Heart left ventricle (tissue), 16 donors: ENCODE measurements around the gene MAP1LC3A. TPM values are rescaled to one million over a fixed set of nuclear protein-coding genes. Genes with fewer than 3 reads are reported as not detected.
A peak's percentile ranks its signal among the peaks of the same experiment; 100 is the strongest.

ENCODE experiments used
- ATAC-seq, 4 donors: fragments of 200-7000 bp; cut with Tn5 transposase; one replicate each; pipeline ENCODE4 v1.9.1; 2020 to 2022; ENCODE audit warnings: moderate library complexity in 4 of 4, mild to moderate bottlenecking in 3 of 4, moderate number of reproducible peaks in 1 of 4
- DNase-seq, 5 donors: peaks; one replicate each; pipeline ENCODE4 v3.0.0-alpha.2; 2020
- H3K27ac ChIP-seq, 12 donors: fragments of 200-600 bp; sonication (generic) in 4 of 12; one replicate each; pipeline versions ENCODE4 v1.5.0 to v1.8.0; 2016 to 2022; ENCODE audit warnings: mild to moderate bottlenecking in 2 of 12
- H3K27me3 ChIP-seq, 9 donors: fragments of 200-600 bp; sonication (generic) in 2 of 9; one replicate each; pipeline versions ENCODE4 v1.5.1 to v1.8.0; 2016 to 2022; ENCODE audit warnings: mild to moderate bottlenecking in 3 of 9
- H3K36me3 ChIP-seq, 9 donors: fragments of 200-600 bp; sonication (generic) in 2 of 9; one replicate each; pipeline versions ENCODE4 v1.5.0 to v1.8.0; 2018 to 2022; ENCODE audit warnings: mild to moderate bottlenecking in 2 of 9
- H3K4me1 ChIP-seq, 12 donors: fragments of 200-600 bp; sonication (generic) in 4 of 12; one replicate each; pipeline versions ENCODE4 v1.5.0 to v1.8.0; 2016 to 2022; ENCODE audit warnings: mild to moderate bottlenecking in 3 of 12
- H3K4me3 ChIP-seq, 12 donors: fragments of 200-600 bp; sonication (generic) in 4 of 12; one replicate each; pipeline versions ENCODE4 v1.5.0 to v1.8.0; 2017 to 2022; ENCODE audit warnings: mild to moderate bottlenecking in 9 of 12, moderate library complexity in 4 of 12
- H3K9me3 ChIP-seq, 12 donors: fragments of 200-600 bp; sonication (generic) in 4 of 12; one replicate each; pipeline versions ENCODE4 v1.5.0 to v1.8.0; 2016 to 2022; ENCODE audit warnings: mild to moderate bottlenecking in 1 of 12
- CTCF ChIP-seq, 12 donors: fragments of 200-600 bp; sonication (generic) in 4 of 12; IDR thresholded peaks; one replicate each; pipeline versions ENCODE4 v1.5.0 to v1.8.0; 2018 to 2022; ENCODE audit warnings: antibody characterized with exemption in 12 of 12, mild to moderate bottlenecking in 5 of 12
- POLR2A ChIP-seq, 2 donors: fragments of 450-650 bp; IDR thresholded peaks; one replicate each; pipeline ENCODE4 v1.6.1; 2017; ENCODE audit warnings: antibody characterized with exemption in 2 of 2, mild to moderate bottlenecking in 2 of 2, moderate library complexity in 2 of 2
- WGBS, 4 donors: extraction: QIAGEN DNeasy Blood & Tissue Kit in 2 of 4; methylation state at CpG; one replicate each; pipeline versions ENCODE4 v1.1.5 to v1.1.7; 2013 to 2018; 5-methylcytosine and 5-hydroxymethylcytosine counted together
- intact Hi-C, 10 donors: fragments of 100-400 bp; cut with DNase I; formaldehyde crosslinking; loops; one replicate each; pipeline versions ENCODE4 v1.11.1 to v1.14.2; 2022
- long read RNA-seq, 3 donors: library from polyadenylated mRNA; unstranded; transcript quantifications; one replicate each; pipeline ENCODE4 v2.0.0, GENCODE V29; 2020 to 2021
- polyA plus RNA-seq, 2 donors: library from polyadenylated mRNA; stranded (reverse); fragments of 200-250 nt; gene quantifications; one replicate each; pipeline ENCODE4 v1.2.3, GENCODE V29; 2013
- total RNA-seq, 9 donors: library from RNA; depleted of rRNA in 2 of 9; stranded (reverse); fragments of >200 nt in 2 of 9; fragmentation: NEBNext Ultra II Directional in 3 of 9; extraction: Animal tissue kit (Norgen Biotek cat#: 25700) in 3 of 9; gene quantifications; one replicate each; pipeline versions ENCODE4 v1.1.0 to v1.2.4, GENCODE V29; 2016 to 2023
- donor health status: ischemic (EF 13 %, LVEDD 7.1; RV severe dilation, severe dysfunction).
- donor health status: healthy with polysubstance abuse.
- donor health status: DM: no; HTN: yes; CAD: no.
- donor health status: DM: no; HTN: no; CAD: no.
- donor health status: ischemic (EF 25% LVEDD 6.9; RV normal size, moderate dysfunction).
- donor health status: ischemic (EF 25% LVEDD 5.7; RV mildly dilated, moderate dysfunction).
- donor health status: healthy.
- donor health status: DM: yes; HTN: yes; CAD: no.
- donor health status: ischemic (EF 35%, LVEDD 5.7; RV mildly dilated, moderate dysfunction).
- donor health status: nonischemic (EF 11% LVEDD 7.7; RV severe dilation, severe dysfunction).
- donor health status: DM: yes; HTN: yes; CAD: no.
- donor health status: PGD.
- donor health status: ischemic (EF 29% LVEDD 5.4; RV normal size, mild dysfunction).
- donor health status: nonischemic (EF 23%, LVEDD 6.1; RV moderate dilation, normal function).

MAP1LC3A gene
- total RNA-seq, result 100 to 1,000 TPM in 3 of 9 donors, 10 to 100 TPM in 6; 54.0 to 212 (median 88.6) TPM
- 100 to 1,000 TPM in 1 of 2 donors, 10 to 100 TPM in 1; 42.8 to 145 TPM for polyA plus RNA-seq
- long read RNA-seq, donor 1, transcript MAP1LC3A-201 (4 exons, 1,574 nt), result major isoform, 86 of 110 reads
- long read RNA-seq, donor 1, transcript MAP1LC3A-203 (5 exons, 698 nt), result minor isoform, 9 of 110 reads
- long read RNA-seq, donor 1, partial matches to known transcripts, result 9 of 110 reads
- long read RNA-seq, donor 1, other reads (novel, unspliced or antisense), result 3 of 110 reads
- long read RNA-seq, donor 2, transcript MAP1LC3A-201 (4 exons, 1,574 nt), result major isoform, 118 of 130 reads
- long read RNA-seq, donor 2, partial matches to known transcripts, result 7 of 130 reads
- long read RNA-seq, donor 2, other reads (novel, unspliced or antisense), result 1 of 130 reads
- long read RNA-seq, donor 3, transcript MAP1LC3A-201 (4 exons, 1,574 nt), result major isoform, 43 of 47 reads
- long read RNA-seq, donor 3, partial matches to known transcripts, result 1 of 47 reads
- long read RNA-seq, donor 3, other reads (novel, unspliced or antisense), result 3 of 47 reads

- 0 to 4% (median 3%) methylated on average over 29 to 103 of the region's 103 CpGs for WGBS, 4 donors
- Histone ChIP-seq H3K27ac (peak within 1 kb of the TSS; percentile 81 to 98 (median 94)), H3K4me3 (peak within 1 kb of the TSS; percentile 57 to 98 (median 86)), H3K9me3 (no peaks in the 10 kb centered on the region), H3K36me3 (peaks cover 0 to 6% (median 0%) of the 10 kb centered on the region in 9 donors), H3K27me3 (no peaks in the 10 kb centered on the region), H3K4me1 (peaks cover 0 to 28% (median 10%) of the 10 kb centered on the region in 12 donors)
- TF ChIP-seq POLR2A (IDR thresholded peaks at IDR 0.05) (peak; percentile 11 to 69), CTCF (IDR thresholded peaks at IDR 0.05) (no peak)
- intact Hi-C loops, result loop anchor here in 1 of 10 donors (10.0 kb wide), 1 partner anchor 146 kb away; the partner anchor contains the start of gene TP53INP2
- DNase-seq (peak; percentile 96 to 98 (median 98)), ATAC-seq (peak; percentile 87 to 96 (median 92))
These were observed at the start of gene MAP1LC3A for GRCh38 chr20:34558320-34559218. TSS of gene MAP1LC3A (plus strand) at chr20:34558718. CDS start at chr20:34558869, 151 bp downstream.

- Histone ChIP-seq H3K9me3 (no peaks in the 10 kb centered on the region), H3K4me1 (peaks cover 0 to 22% (median 7%) of the 10 kb centered on the region in 12 donors), H3K27ac (no peak overlapping the region), H3K36me3 (peaks cover 0 to 67% (median 48%) of the 10 kb centered on the region in 9 donors), H3K4me3 (no peak overlapping the region), H3K27me3 (no peaks in the 10 kb centered on the region)
- no peak for ATAC-seq
- 89 to 97% (median 93%) methylated on average over 1 of the region's 1 CpG for WGBS, 4 donors
- DNase-seq, result no peak
- TF ChIP-seq CTCF (IDR thresholded peaks at IDR 0.05) (no peak), POLR2A (IDR thresholded peaks at IDR 0.05) (no peak)
- intact Hi-C loops, result loop anchor here in 1 of 10 donors (10.0 kb wide), 1 partner anchor 196 kb away; no protein-coding TSS in a partner anchor
These were observed 47.9 kb upstream of the MAP1LC3A start for GRCh38 chr20:34510575-34510974.

- no peak overlapping the region for H3K4me3 ChIP-seq
- H3K27me3 ChIP-seq, result no peaks in the 10 kb centered on the region
- no peak for DNase-seq
- H3K27ac ChIP-seq, result peak overlapping the region in 1 of 12 donors; percentile 6
- intact Hi-C loops, result loop anchor here in 1 of 10 donors (10.0 kb wide), 1 partner anchor 197 kb away; no protein-coding TSS in a partner anchor
- peaks cover 0 to 25% (median 8%) of the 10 kb centered on the region in 12 donors for H3K4me1 ChIP-seq
- no peaks in the 10 kb centered on the region for H3K9me3 ChIP-seq
- WGBS, 4 donors, result 92 to 96% (median 96%) methylated on average over 3 of the region's 3 CpGs
- ATAC-seq, result no peak
- no peak for TF ChIP-seq POLR2A (IDR thresholded peaks at IDR 0.05)
- TF ChIP-seq CTCF (IDR thresholded peaks at IDR 0.05), result no peak
- peaks cover 0 to 54% (median 35%) of the 10 kb centered on the region in 9 donors for H3K36me3 ChIP-seq
These were observed 46.6 kb upstream of the MAP1LC3A start for GRCh38 chr20:34511891-34512265.
